Mammary epithelial cell (primary cell): ENCODE measurements around the gene BNC2.

Experiments
- EZH2 ChIP-seq: IDR thresholded peaks from 2 replicates; pipeline ENCODE4 v1.6.1; 2012; ENCODE audit warnings: low read length, inconsistent platforms, borderline replicate concordance
- TF ChIP-seq, protein P1 (sequence below), 2 donors: IDR thresholded peaks in 1 of 2; conservative IDR thresholded peaks in 1 of 2; 2 replicates each; pipeline ENCODE4 v1.5.1; 2011 to 2012; ENCODE audit warnings: inconsistent platforms in 2 of 2, low read length in 2 of 2, mild to moderate bottlenecking in 2 of 2, control low read depth in 1 of 2, low read depth in 1 of 2; ENCODE audit not compliant: insufficient read depth in 1 of 2; ENCODE audit errors: extremely low read depth in 1 of 2

DNA sequence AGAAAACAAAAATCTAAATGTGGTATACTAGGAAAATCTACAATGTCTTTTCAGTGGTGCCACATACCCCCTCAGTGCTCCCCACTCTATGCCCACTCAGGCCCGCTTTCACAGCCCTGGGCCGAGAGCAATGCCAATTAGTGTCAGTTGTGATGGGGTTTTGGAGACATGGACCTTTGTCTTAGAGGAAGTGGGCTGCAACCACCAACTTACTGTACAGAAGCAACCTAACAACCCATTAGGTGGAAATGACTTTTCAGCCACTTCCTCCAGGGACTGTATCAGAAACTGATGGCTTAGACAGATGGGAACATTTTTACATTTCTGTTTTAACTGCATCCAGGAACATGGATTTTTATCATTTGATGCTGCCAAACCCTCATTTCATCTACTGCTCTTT is 268.0 kb downstream of the BNC2 start:
- TF ChIP-seq, protein P1, sequence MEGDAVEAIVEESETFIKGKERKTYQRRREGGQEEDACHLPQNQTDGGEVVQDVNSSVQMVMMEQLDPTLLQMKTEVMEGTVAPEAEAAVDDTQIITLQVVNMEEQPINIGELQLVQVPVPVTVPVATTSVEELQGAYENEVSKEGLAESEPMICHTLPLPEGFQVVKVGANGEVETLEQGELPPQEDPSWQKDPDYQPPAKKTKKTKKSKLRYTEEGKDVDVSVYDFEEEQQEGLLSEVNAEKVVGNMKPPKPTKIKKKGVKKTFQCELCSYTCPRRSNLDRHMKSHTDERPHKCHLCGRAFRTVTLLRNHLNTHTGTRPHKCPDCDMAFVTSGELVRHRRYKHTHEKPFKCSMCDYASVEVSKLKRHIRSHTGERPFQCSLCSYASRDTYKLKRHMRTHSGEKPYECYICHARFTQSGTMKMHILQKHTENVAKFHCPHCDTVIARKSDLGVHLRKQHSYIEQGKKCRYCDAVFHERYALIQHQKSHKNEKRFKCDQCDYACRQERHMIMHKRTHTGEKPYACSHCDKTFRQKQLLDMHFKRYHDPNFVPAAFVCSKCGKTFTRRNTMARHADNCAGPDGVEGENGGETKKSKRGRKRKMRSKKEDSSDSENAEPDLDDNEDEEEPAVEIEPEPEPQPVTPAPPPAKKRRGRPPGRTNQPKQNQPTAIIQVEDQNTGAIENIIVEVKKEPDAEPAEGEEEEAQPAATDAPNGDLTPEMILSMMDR (conservative IDR thresholded peaks at IDR 0.05 in 1 of 2, IDR thresholded peaks at IDR 0.05 in 1 of 2; ENCODE audit: extremely low read depth in 1 of 2, insufficient read depth in 1 of 2, low read depth in 1 of 2, low read length in 2 of 2): no peak
- no peak for TF ChIP-seq EZH2
